Smooth muscle cell of the pulmonary artery (primary cell): ENCODE data around the gene PCNX2. TPM values are rescaled to one million over a fixed set of nuclear protein-coding genes. Genes with fewer than 3 reads are reported as not detected.

Source experiments
- total RNA-seq: library from RNA; depleted of rRNA; stranded (reverse); fragments of >200 nt; gene quantifications from 2 replicates; pipeline ENCODE4 v1.2.3, GENCODE V29; 2014

PCNX2 gene
- 24.5 TPM in 2 replicates for total RNA-seq

GRCh38 chr1:233295237-233295974, at the start of gene PCNX2:
PCNX2 (minus strand) TSS chr1:233295725; CDS start chr1:233295478, 247 bp downstream.

GRCh38 chr1:233327651-233328141, 32.2 kb upstream of the PCNX2 start, which contains the start of gene MAP3K21:
MAP3K21 (plus strand) TSS chr1:233327724; CDS start chr1:233328029, 305 bp downstream.

GRCh38 chr1:232950197-232951176, 345.0 kb downstream of the PCNX2 start, which contains the start of gene NTPCR:
NTPCR (plus strand) TSS chr1:232950611; CDS start chr1:232950711, 100 bp downstream.

Other genes with a start within 250 kb of the PCNX2 start
- 0.07 and 0.10 TPM in 2 replicates for gene MAP3K21, start 32.0 kb upstream of the PCNX2 start, total RNA-seq